Sigmoid colon (tissue), 7 donors: ENCODE measurements around the gene PPP1R14B. TPM values are rescaled to one million over a fixed set of nuclear protein-coding genes. Genes with fewer than 3 reads are reported as not detected.

ENCODE experiments used
- DNase-seq: peaks from one replicate; pipeline ENCODE4 v3.0.0-alpha.2; 2019
- H3K27ac ChIP-seq, 4 donors: fragments of 200-600 bp; sonication (generic); one replicate each; pipeline ENCODE4 v1.5.1; 2016 to 2019; ENCODE audit warnings: mild to moderate bottlenecking in 1 of 4
- H3K27me3 ChIP-seq, 3 donors: fragments of 200-600 bp; sonication (generic); one replicate each; pipeline ENCODE4 v1.5.1; 2019; ENCODE audit warnings: mild to moderate bottlenecking in 1 of 3
- H3K36me3 ChIP-seq, 4 donors: fragments of 200-600 bp; sonication (generic); one replicate each; pipeline ENCODE4 v1.5.1; 2016 to 2019
- H3K4me1 ChIP-seq, 4 donors: fragments of 200-600 bp; sonication (generic); one replicate each; pipeline ENCODE4 v1.5.1; 2017 to 2019
- H3K4me3 ChIP-seq, 4 donors: fragments of 200-600 bp; sonication (generic); one replicate each; pipeline ENCODE4 v1.5.1; 2017 to 2019; ENCODE audit warnings: mild to moderate bottlenecking in 2 of 4, moderate library complexity in 1 of 4
- H3K9me3 ChIP-seq, 4 donors: fragments of 200-600 bp in 3 of 4; sonication (generic) in 3 of 4; one replicate each; pipeline versions ENCODE4 v1.5.1 to v1.6.1; 2013 to 2019
- EP300 ChIP-seq, 4 donors: sonication (generic); formaldehyde crosslinking; IDR thresholded peaks; one replicate each; pipeline ENCODE4 v1.6.1; 2017; ENCODE audit warnings: antibody characterized with exemption in 4 of 4
- POLR2A ChIP-seq, 2 donors: fragments of 450-650 bp; IDR thresholded peaks; one replicate each; pipeline ENCODE4 v1.6.1; 2016; ENCODE audit warnings: antibody characterized with exemption in 2 of 2, mild to moderate bottlenecking in 2 of 2, moderate library complexity in 2 of 2
- POLR2AphosphoS5 ChIP-seq, 4 donors: sonication (generic); formaldehyde crosslinking; IDR thresholded peaks; one replicate each; pipeline ENCODE4 v1.6.1; 2017; ENCODE audit warnings: antibody characterized with exemption in 4 of 4
- WGBS, 2 donors: extraction: QIAGEN DNeasy Blood & Tissue Kit; methylation state at CpG; one replicate each; pipeline ENCODE4 v1.1.7; 2013; 5-methylcytosine and 5-hydroxymethylcytosine counted together
- intact Hi-C: fragments of 100-400 bp; cut with DNase I; formaldehyde crosslinking; loops from one replicate; pipeline ENCODE4 v1.15.1; 2023
- polyA plus RNA-seq, 3 donors: library from polyadenylated mRNA; stranded (reverse); fragments of 200-250 nt; gene quantifications; one replicate each; pipeline ENCODE4 v1.2.3, GENCODE V29; 2013
- total RNA-seq, 4 donors: library from RNA; depleted of rRNA; stranded (reverse); fragments of >200 nt; gene quantifications; one replicate each; pipeline ENCODE4 v1.1.0, GENCODE V29; 2016
- TF ChIP-seq, protein P1 (sequence below), 4 experiments: fragments of 450-650 bp in 3 of 4; fragments of 200-600 bp in 1 of 4; IDR thresholded peaks; one replicate each; pipeline ENCODE4 v1.5.1; 2016 to 2019; ENCODE audit warnings: antibody characterized with exemption in 4 of 4, mild to moderate bottlenecking in 3 of 4, moderate library complexity in 2 of 4
- donor health status: healthy with polysubstance abuse.
- donor health status: Bipolar disorder and iron deficiency.
- donor health status: healthy.

PPP1R14B gene
- total and polyA plus RNA-seq, 7 donors = 31.8 to 159 (median 66.6) TPM

DNA sequence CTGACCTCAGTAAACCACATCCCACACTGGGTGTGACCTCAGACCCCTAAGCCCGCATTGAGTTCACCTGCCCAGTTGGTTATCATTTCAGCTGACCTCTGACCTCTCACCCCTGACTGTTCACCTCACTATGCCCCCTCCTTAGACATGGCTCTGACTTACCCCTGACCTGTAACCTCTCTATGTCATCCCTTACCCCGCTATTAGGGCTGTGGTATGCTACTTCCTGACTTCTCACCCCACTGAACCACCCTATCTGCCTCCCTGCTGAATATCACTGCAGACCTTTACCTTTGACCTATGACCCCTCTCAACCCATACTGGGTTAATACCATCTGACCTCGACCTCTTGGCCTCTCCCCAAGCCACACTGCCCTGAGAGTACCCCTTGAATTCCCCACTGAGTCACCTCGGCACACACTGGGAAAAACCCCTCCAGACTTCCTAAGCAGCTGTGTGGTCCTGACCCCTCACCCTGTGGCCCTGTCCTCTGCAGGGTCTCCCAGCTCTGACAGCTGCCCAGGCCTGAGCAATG lies 12.9 kb upstream of the PPP1R14B start:
- peaks cover 7 to 79% (median 50%) of the 10 kb centered on the region in 4 donors for H3K36me3 ChIP-seq
- no peaks in the 10 kb centered on the region for H3K4me1 ChIP-seq
- WGBS, 2 donors = 76 to 77% methylated on average over 4 of the region's 4 CpGs
- H3K9me3 ChIP-seq = no peaks in the 10 kb centered on the region
- intact Hi-C loops = no loop called here
- DNase-seq = no peak
- TF ChIP-seq, protein P1, sequence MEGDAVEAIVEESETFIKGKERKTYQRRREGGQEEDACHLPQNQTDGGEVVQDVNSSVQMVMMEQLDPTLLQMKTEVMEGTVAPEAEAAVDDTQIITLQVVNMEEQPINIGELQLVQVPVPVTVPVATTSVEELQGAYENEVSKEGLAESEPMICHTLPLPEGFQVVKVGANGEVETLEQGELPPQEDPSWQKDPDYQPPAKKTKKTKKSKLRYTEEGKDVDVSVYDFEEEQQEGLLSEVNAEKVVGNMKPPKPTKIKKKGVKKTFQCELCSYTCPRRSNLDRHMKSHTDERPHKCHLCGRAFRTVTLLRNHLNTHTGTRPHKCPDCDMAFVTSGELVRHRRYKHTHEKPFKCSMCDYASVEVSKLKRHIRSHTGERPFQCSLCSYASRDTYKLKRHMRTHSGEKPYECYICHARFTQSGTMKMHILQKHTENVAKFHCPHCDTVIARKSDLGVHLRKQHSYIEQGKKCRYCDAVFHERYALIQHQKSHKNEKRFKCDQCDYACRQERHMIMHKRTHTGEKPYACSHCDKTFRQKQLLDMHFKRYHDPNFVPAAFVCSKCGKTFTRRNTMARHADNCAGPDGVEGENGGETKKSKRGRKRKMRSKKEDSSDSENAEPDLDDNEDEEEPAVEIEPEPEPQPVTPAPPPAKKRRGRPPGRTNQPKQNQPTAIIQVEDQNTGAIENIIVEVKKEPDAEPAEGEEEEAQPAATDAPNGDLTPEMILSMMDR (IDR thresholded peaks at IDR 0.05) = no peak
- TF ChIP-seq EP300 (IDR thresholded peaks at IDR 0.05) (no peak), POLR2A (IDR thresholded peaks at IDR 0.05) (no peak), POLR2AphosphoS5 (IDR thresholded peaks at IDR 0.05) (no peak)
- no peaks in the 10 kb centered on the region for H3K27me3 ChIP-seq
- H3K4me3 ChIP-seq = no peak overlapping the region
- H3K27ac ChIP-seq = no peak overlapping the region

DNA sequence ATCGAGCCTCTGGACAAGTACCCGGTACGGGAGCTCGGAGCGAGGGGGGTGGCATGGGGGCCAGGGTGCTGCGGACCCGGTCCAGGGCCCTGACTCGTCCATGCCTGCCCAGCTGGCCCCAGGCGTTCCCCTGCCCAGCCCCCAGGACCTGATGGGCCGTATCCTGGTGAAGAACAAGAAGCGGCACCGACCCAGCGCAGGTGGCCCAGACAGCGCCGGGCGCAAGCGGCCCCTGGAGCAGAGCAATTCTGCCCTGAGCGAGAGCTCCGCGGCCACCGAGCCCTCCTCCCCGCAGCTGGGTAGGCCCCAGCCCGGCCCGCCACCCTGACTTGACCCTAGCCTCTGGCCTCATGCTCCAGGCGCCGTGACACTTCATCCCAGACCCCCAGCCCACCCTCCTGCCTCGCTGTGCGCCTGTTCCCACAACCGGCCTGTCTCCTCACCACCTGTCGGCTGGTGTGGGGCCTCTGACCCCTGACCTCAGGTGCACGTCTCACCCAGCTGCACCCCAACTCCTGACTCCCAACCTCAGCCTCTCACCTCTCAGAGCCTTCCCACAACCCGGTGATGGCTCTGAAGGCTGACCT lies 12.3 kb upstream of the PPP1R14B start:
- Histone ChIP-seq H3K27me3 (no peaks in the 10 kb centered on the region), H3K27ac (no peak overlapping the region), H3K4me1 (no peaks in the 10 kb centered on the region), H3K9me3 (no peaks in the 10 kb centered on the region), H3K36me3 (peaks cover 7 to 79% (median 51%) of the 10 kb centered on the region in 4 donors), H3K4me3 (no peak overlapping the region)
- TF ChIP-seq POLR2AphosphoS5 (IDR thresholded peaks at IDR 0.05) = no peak
- TF ChIP-seq, protein P1 (IDR thresholded peaks at IDR 0.05) = no peak
- TF ChIP-seq POLR2A (IDR thresholded peaks at IDR 0.05) = no peak
- TF ChIP-seq EP300 (IDR thresholded peaks at IDR 0.05) = no peak
- intact Hi-C loops = no loop called here
- no peak for DNase-seq
- 92 to 94% methylated on average over 32 of the region's 32 CpGs for WGBS, 2 donors

DNA sequence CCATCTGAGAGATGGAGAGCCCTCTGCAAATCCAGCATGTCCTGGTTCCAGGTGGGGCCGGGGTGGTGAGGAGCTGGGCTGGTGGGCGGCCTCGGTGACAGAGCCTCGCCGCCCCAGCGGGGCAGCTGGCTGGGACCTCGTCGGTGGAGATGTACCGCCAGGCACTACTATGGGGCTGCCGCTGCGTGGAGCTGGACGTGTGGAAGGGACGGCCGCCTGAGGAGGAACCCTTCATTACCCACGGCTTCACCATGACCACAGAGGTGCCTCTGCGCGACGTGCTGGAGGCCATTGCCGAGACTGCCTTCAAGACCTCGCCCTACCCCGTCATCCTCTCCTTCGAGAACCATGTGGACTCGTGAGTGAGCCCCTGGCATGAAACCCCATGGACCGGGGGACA lies 11.6 kb upstream of the PPP1R14B start:
- Histone ChIP-seq H3K36me3 (peaks cover 7 to 72% (median 51%) of the 10 kb centered on the region in 4 donors), H3K4me1 (peaks cover 0 to 5% (median 1%) of the 10 kb centered on the region in 4 donors), H3K4me3 (no peak overlapping the region), H3K27ac (no peak overlapping the region), H3K27me3 (no peaks in the 10 kb centered on the region), H3K9me3 (no peaks in the 10 kb centered on the region)
- intact Hi-C loops = no loop called here
- no peak for TF ChIP-seq POLR2A (IDR thresholded peaks at IDR 0.05)
- no peak for TF ChIP-seq EP300 (IDR thresholded peaks at IDR 0.05)
- no peak for TF ChIP-seq POLR2AphosphoS5 (IDR thresholded peaks at IDR 0.05)
- TF ChIP-seq, protein P1 (IDR thresholded peaks at IDR 0.05) = no peak
- DNase-seq = no peak
- WGBS, 2 donors = 91 to 94% methylated on average over 24 of the region's 24 CpGs

DNA sequence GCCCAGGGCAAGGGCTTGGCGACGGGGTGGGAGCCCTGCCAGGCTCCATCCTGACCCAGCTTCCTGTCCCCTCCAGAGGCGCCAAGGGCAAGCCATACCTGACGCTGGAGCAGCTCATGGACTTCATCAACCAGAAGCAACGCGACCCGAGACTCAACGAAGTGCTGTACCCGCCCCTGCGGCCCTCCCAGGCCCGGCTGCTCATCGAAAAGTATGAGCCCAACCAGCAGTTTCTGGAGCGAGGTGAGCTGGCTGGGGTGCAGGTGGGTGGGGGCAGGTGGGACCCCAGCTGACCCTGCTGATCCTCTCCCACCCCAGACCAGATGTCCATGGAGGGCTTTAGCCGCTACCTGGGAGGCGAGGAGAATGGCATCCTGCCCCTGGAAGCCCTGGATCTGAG lies 9.6 kb upstream of the PPP1R14B start:
- intact Hi-C loops = no loop called here

More for the DNA sequence above, 9.6 kb upstream of the PPP1R14B start:
- H3K4me1 ChIP-seq = peaks cover 0 to 23% (median 18%) of the 10 kb centered on the region in 4 donors
- peaks cover 7 to 52% (median 38%) of the 10 kb centered on the region in 4 donors for H3K36me3 ChIP-seq
- H3K27me3 ChIP-seq = no peaks in the 10 kb centered on the region
- H3K4me3 ChIP-seq = no peak overlapping the region
- TF ChIP-seq POLR2AphosphoS5 (IDR thresholded peaks at IDR 0.05) (no peak), POLR2A (IDR thresholded peaks at IDR 0.05) (no peak), EP300 (IDR thresholded peaks at IDR 0.05) (no peak)
- TF ChIP-seq, protein P1 (IDR thresholded peaks at IDR 0.05) = no peak
- H3K27ac ChIP-seq = no peak overlapping the region
- no peaks in the 10 kb centered on the region for H3K9me3 ChIP-seq
- DNase-seq = no peak
- WGBS, 2 donors = 92 to 93% methylated on average over 15 of the region's 15 CpGs
